ENCODE data around the gene GINS2.
A peak's percentile ranks its signal among the peaks of the same experiment; 100 is the strongest.

GINS2 gene

GRCh38 chr16:85717393-85718152 lies 28.8 kb upstream of the GINS2 start:
- DNase-seq (ENCODE audit: low spot score) = no peak
- peak; percentile 73 for TF ChIP-seq CTCF (conservative IDR thresholded peaks at IDR 0.05; ENCODE audit: low read depth)
- ChIA-PET CTCF (interaction anchor here (0.6 to 1.4 kb wide), 10 partner anchors 14 to 943 kb away, joined by 3 to 7 read pairs (median 3); no protein-coding TSS in a partner anchor), POLR2A (ENCODE audit: low non-redundant PET) (no interaction called here)
- H3K27ac ChIP-seq = peak overlapping the region; percentile 96

DNA sequence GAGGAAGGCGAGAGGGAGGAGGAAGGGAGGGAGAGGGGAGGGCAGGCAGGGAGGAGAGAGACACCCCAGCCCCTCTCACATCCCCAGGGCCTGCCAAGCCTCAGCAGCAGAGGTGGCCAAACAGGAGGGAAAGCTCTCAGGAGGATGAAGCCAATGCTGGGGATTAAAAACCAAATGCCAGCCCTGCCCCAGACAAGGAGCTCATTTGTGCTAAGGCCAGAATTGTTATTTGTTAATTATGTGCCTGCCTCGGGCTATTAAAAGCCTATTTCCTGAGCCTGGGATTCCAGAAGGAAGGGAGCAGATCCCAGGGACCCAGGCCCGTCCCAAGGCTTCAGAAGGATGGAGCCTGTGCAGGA lies 27.9 kb upstream of the GINS2 start:
- no peak for TF ChIP-seq CTCF (conservative IDR thresholded peaks at IDR 0.05; ENCODE audit: low read depth)
- POLR2A ChIA-PET (ENCODE audit: low non-redundant PET) = no interaction called here

GRCh38 chr16:85716022-85716679 lies 27.4 kb upstream of the GINS2 start:
- no peak for DNase-seq (ENCODE audit: low spot score)
- CTCF ChIA-PET = no interaction called here
- TF ChIP-seq CTCF (conservative IDR thresholded peaks at IDR 0.05; ENCODE audit: low read depth) = no peak
- H3K27ac ChIP-seq = peak overlapping the region; percentile 96
- POLR2A ChIA-PET (ENCODE audit: low non-redundant PET) = no interaction called here

More for the DNA sequence above, 27.9 kb upstream of the GINS2 start:
- DNase-seq (ENCODE audit: low spot score) = no peak
- CTCF ChIA-PET = interaction anchor here (1.1 to 1.2 kb wide), 2 partner anchors 41 to 76 kb away, joined by 3 read pairs; no protein-coding TSS in a partner anchor
- peak overlapping the region; percentile 96 for H3K27ac ChIP-seq

DNA sequence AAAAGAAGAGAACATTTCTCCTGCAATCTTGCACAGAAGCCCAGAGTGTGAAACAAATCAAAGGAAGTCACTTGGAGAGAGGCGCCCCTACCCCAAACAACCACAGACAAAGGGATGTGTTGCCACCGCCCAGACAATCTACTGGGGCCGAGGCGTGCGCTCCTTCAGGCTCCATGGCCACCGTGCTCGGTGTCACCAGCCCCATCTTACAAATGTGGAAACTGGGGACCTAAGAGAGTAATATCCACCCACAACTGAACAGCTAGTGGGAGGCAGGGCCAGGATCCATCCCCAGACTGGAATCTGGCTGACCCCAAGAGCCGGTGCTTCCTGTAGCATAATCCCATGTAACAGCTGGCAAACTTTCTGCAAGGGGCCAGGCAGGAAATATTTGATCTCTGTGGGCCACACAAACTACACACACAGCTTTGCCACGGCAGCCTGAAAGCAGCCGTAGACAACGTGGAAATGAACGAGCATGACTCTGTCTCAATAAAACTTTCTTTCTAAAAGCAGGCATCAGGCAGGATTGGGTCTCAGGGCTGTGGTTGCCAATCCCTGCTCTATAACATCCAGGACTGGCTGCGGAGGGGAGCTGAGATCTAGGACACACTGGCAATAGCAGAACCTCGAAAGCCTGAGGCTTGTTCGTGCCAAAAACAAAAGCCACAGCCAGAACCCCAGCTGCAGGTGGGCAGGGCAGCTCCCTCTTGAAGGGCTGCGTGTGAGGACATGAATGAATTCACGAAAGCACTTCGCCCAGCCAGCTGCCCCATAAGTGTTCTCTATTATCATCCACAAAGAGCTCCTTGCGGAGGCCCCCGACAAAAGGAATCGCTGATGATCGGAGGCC lies 26.6 kb upstream of the GINS2 start:
- ChIA-PET CTCF (interaction anchor here (0.6 kb wide), 1 partner anchor 1223 kb away, joined by 3 read pairs; no protein-coding TSS in a partner anchor), POLR2A (ENCODE audit: low non-redundant PET) (no interaction called here)
- DNase-seq (ENCODE audit: low spot score) = no peak
- H3K27ac ChIP-seq = peak overlapping the region; percentile 96
- no peak for TF ChIP-seq CTCF (conservative IDR thresholded peaks at IDR 0.05; ENCODE audit: low read depth)

- no peak for DNase-seq (ENCODE audit: low spot score)
- peak overlapping the region; percentile 96; the same call in 1 of the 2 replicates for H3K27ac ChIP-seq
- no peak for TF ChIP-seq CTCF (conservative IDR thresholded peaks at IDR 0.05; ENCODE audit: low read depth)
- ChIA-PET POLR2A (ENCODE audit: low non-redundant PET) (no interaction called here), CTCF (no interaction called here)
These were observed 24.0 kb upstream of the GINS2 start for GRCh38 chr16:85712801-85713200.

GRCh38 chr16:85711982-85712587 lies 23.3 kb upstream of the GINS2 start:
- DNase-seq (ENCODE audit: low spot score) = no peak
- CTCF ChIA-PET = interaction anchor here (0.7 kb wide), 1 partner anchor 1162 kb away, joined by 3 read pairs; no protein-coding TSS in a partner anchor
- no peak for TF ChIP-seq CTCF (conservative IDR thresholded peaks at IDR 0.05; ENCODE audit: low read depth)
- H3K27ac ChIP-seq = peak overlapping the region; percentile 96; the same call in 1 of the 2 replicates
- POLR2A ChIA-PET (ENCODE audit: low non-redundant PET) = no interaction called here

Measured in RWPE1 (cell line).